GM21367 (cell line): ENCODE data around the gene GOLPH3.
"Not testable (repeated sequence)": the region's sequence is repeated elsewhere in the genome, so short reads cannot be mapped to it uniquely, and the experiment has no call there.

Experiments used
- ATAC-seq: cut with Tn5 transposase; IDR thresholded peaks from one replicate; pipeline ENCODE4 v1.9.1; 2021; ENCODE audit not compliant: unreplicated experiment

GOLPH3 gene

DNA sequence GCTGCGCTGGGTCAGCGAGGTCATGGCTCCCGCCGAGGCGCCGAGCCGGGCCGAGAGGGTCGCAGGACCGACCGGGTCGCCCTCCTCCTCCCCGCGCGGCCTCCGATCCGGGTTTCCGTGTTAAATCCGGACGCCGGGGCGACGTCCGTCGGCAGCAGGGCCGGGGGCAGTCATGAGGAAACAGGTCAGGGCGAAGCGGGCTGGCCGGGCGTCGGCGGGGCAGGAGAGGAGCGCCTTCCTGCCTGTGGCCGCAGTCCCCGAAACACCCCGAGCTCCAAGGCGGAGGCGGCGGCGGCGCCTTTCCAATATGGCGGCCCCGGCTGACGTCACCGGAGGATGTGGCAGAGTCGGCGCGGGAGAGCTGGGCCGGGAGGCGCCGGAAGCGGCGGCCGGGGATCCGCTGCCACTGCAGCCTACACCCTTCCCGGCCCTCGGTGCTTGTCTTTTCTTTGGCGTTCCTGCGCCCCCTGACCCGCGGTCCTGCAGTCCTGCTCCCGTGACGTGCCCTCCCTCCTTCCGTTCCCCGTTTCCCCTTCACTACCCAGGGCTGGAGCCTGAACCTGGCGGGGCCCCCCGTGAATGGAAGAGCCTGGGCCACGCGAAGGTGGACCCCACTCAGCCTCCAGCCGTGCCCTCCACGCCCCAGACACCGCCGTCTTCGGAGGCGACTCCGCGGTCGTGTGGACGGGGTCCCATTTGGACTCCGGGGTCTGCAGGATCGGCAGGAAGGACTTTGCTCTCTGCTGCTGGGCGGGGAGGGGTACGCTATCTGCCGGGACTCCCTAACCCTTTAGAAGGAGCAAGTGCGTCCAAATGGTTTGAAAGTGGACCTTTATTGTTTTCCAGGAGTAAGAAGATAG lies at the start of gene GOLPH3:
Gene GOLPH3 (minus strand): TSS at position 309 of the 860 bp plus-strand sequence. CDS start 285 bp downstream, at position 24.
- ATAC-seq, result peak; percentile 76

DNA sequence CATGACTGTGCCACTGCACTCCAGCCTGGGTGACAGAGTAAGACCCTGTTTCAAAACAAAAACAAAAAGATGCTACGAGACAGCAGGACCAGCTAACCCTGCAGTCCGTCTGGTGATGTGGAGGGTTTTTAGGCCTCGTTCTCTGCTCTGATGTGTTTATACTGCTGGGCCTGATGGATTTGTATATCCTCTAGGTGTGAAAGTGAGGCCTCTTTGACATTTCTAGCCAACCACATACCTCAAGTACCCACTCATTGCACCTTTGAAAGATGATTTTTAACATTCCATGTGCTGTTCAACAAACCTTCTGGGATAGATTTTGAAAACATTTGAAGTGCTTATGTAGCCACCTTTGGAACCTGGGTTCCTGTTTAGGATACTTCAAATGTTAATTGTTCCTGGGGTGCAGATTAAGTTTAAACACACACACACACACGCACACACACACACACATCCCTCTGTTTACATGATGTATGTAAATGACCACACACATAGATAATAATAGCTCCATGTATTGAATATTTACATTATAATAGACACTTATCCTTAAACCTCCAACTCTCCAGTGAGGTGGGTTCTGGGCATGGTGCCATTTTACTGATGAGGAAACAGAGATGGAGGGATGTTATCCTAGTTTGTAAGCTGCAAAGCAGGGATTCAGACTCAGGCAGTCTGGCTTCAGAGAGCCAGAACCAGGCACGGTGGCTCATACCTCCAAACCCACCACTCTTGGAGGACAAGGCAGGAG lies 48.8 kb upstream of the GOLPH3 start:
- no peak for ATAC-seq

DNA sequence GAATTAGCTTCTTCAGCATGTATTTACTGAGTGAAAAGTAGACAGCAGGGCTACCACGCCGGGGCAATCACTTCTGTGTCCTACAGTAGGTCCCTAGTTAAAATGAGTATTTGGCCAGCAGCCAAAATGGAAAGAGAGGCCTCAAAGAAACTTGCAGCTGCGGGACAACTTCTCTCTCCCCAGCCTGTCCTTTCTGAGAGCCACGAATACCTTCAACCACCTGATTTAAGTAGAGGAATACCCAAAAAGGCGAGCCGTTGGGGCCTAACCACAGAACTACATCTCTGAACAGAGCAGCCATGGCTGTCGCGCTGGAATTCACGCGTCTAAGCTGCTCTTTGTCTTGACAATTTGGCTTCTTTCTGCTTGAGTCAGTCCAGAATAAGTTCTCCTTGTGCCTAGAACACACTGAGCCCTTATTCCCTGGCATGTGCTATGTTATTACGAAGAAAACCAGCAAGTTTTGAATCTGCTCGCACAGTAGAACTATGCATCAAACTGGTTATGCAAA lies 43.8 kb upstream of the GOLPH3 start:
- no peak for ATAC-seq

DNA sequence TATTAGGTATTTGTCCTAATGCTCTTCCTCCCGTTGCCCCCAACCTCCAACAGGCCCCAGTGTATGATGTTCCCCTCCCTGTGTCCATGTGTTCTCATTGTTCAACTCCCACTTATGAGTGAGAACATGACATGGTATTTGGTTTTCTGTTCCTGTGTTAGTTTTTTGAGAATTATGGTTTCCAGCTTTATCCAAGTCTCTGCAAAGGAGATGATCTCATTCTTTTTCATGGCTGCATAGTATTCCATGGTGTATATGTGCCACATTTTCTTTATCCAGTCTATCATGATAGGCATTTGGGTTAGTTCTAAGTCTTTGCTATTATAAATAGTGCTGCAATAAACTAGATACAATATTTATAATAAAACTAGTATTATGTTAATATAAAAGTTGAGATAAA lies 40.2 kb upstream of the GOLPH3 start:
- ATAC-seq, result not testable (repeated sequence)

DNA sequence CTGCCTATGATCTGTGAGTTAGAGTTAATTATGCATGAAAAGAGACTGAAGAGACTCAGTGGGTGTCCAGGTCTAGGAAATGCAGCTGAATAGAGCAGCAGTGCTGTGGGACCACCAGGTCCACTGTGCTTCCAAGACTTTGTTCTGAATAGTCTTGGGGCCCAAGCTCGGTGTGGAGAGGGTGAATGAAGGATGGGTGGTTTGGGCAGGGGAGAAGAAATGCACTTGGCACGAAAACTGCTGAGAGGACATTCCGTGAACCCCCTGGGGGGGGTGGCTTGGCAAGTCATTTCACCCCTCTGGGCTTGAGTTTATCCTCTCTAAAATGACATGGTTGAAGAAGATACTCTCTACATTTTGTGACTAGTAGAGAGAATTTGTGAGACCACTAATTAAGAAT lies 36.0 kb upstream of the GOLPH3 start:
- no peak for ATAC-seq

DNA sequence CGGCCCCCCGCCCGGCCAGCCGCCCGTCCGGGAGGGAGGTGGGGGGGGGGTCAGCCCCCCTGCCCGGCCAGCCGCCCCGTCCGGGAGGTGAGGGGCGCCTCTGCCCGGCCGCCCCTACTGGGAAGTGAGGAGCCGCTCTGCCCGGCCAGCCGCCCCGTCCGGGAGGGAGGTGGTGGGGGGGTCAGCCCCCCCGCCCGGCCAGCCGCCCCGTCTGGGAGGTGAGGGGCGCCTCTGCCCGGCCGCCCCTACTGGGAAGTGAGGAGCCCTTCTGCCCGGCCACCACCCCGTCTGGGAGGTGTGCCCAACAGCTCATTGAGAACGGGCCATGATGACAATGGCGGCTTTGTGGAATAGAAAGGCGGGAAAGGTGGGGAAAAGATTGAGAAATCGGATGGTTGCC lies 34.7 kb upstream of the GOLPH3 start:
- ATAC-seq, result not testable (repeated sequence)

DNA sequence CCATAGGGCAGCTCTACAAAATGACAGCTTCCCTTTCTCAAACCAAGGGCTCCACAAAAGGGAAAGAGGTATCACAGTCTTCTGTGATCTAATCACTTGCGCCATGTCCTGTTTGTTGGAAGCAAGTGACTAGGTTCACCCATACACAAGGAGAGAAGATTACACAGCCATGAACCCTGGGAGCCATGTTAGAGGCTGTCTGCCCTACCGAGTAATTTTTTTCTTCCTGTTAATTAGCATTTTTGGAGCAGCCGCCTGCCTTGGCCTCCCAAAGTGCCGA lies 33.2 kb upstream of the GOLPH3 start:
- ATAC-seq, result no peak

DNA sequence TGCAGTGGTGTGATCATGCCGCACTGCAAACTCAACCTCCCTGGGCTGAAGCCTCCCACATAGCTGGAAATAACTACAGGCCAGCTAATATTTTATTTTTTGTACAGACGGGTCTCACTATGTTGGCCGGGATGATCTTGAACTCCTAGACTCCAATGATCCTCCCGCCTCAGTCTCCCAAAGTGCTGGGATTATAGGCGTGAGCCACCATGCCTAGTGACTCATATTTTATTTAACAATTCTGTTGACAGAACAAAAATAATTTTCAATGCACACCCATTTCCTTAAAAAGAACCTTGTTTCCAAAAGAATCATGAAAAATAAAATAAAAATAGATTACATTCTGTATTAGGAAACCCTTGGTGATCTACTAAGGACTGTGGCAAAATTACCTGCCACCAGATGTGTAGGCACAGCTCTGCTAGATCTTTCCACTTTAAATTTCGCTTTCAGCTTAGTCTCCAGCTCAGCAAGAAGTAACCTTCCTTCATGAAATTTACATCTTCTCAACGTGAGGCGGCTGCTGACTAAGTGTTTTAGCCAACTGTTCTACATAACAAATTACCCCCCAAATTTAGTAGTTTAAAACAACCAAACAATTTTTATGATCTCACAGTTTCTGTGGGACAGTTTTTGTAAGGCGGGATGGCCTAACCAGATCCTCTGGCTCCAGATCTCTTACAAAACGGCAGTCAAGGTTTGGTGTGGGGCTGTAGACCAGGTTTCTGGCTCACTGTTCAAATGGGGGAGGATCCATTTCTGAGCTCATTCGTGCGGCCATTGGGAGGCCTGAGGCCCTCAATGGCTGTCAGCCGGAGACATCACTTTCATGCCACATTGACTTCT lies 32.6 kb upstream of the GOLPH3 start:
- ATAC-seq, result peak; percentile 41

DNA sequence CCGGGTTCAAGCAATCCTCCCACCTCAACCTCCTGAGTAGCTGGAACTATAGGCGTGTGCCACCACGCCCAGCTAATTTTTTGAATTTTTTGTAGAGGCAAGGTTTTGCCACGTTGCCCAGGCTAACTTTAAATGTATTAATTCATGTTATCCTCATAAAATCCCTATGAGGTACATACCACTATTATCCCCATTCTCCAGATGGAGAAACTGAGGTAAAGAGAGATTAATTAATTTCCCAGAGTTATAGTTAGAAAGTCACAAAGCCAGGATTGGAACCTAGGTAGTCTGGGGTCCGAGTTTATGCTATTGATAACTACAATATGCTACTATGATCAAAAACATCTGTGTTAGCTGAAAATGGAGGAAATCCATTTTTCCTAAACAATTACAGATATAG lies 31.9 kb upstream of the GOLPH3 start:
- ATAC-seq, result no peak

DNA sequence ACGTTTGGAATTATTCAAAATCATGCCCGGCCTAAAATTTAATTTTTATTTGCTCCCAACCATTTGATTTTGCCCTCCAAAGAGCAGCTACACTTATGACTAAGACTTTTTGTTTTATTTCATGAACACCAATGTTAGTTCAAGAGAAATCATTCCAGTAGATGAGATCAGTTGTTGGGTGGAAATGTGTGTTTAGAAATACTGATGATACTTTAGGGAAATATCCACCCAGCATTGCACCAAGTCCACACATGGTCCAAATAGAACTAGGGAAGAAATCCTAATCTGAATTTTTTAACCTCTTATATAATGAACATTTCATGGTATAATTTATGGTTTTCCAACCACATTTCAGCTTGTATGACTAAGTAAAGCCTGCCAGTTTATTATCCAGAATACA lies 28.3 kb upstream of the GOLPH3 start:
- no peak for ATAC-seq

DNA sequence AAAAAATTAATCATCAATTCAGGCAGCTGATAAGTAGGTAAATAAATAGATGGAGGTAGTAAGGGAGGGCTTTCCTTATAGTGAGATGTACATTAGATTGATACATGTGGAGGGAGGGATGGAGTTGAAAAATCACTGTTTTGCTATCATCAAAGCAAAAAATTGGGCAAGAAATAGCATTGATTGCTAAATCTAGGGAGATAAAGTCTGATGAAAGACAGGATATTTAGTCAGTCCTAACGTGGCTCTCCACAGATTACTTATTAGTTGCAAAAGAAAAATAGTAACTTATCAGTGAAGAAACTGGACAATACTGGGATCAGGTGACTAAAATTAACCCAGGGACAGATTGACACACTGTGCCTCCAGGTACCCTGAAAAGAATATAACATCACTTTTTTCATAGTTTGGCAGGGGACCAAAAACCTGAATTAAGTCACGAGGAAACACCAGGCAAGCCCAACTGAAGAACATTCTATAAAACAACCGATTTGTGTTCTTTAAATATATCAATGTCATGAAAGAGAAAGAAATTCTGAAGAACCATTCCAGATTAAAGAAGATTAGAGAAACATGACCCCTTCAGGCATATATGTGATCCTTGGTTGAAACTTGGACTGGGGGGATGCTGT lies 27.1 kb upstream of the GOLPH3 start:
- ATAC-seq, result no peak

DNA sequence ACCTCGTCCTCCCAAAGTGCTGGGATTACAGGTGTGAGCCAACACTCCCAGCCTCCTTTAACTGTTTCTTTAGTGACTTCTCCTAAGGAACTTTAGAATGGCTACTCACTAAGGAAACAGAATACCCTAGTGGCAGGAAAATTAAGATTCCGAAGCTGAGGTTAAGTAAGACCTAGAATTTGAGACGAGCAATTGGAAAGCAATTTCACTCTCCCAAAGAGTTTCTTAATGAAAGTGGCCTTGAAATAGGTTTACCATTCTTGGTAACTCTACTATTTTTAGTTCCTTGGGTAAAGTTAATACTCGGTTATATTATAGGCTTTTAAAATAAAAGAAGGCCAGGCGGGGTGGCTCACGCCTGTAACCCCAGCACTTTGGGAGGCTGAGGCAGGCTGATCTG lies 22.9 kb upstream of the GOLPH3 start:
- ATAC-seq, result no peak

DNA sequence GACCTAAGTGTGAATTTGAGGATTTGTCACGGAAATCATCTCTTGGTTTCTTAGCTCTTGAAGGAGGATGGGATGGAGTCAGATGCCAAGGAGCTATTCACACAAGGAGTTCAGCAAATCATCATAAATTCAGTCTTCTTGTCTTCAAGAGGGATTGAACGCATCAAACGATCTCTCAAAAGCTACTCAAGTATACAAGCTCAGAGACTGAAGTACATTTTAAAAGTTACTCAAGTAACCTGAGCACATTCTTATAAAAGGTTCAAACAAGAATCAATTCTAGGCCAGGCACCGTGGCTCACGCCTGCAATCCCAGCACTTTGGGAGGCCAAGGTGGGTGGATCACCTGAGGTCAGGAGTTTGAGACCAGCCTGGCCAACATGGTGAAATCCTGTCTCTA lies 21.1 kb upstream of the GOLPH3 start:
- ATAC-seq, result no peak

DNA sequence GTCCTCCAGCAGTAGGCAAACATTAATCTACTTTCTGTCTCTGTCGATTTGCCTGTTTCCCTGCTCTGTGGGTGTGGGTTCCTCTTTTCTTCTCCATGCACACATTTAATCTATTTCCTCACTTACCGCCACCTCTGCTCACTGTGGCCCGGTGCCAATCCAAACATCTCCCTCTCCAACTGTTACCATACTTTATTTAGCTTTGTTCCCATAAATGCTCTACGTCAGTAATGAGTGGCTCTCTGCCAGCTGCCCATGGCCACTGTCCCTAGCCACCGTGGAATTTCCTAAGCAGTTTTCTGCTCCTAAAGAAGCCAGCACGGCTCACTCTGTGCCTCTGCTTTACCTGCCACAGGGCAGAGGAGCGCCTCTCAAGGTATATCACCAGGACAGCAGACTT lies 19.5 kb upstream of the GOLPH3 start:
- peak; percentile 70 for ATAC-seq

DNA sequence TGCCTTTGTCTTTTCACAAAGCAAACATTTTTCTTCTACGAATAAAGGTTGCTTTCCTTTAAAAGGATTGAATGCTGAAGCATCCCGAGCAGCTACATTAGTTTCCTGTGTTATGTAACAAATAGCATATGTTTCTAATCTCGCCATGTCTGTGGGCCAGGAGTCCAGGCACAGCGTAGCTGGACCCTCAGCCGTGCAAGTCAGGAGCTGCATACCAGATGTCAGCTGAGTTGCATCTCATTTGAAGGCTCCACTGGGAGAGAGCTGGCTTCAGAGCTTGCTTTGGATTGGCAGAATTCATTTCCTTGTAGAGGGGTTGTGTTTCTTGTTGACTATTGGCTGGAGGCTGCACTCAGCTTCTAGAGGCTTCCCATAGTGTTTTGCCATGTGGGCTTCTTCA lies 16.0 kb upstream of the GOLPH3 start:
- ATAC-seq, result no peak

DNA sequence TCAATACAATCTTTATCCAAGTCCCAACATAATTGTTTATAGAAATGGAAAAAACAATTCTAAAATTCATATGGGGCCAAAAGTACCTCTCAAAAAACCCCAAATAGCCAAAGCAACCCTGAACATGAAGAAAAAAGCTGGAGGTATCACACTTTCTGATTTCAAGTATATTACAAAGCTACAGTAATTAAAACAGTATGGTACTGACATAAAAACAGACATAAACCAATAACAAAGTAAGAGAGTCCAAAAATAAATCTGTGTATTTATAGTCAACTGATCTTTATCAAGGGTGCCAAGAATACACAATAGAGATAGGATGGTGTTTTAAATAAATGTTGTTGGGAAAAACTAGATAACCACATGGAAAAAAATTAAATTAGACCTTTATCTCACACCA lies 13.6 kb upstream of the GOLPH3 start:
- ATAC-seq, result no peak

DNA sequence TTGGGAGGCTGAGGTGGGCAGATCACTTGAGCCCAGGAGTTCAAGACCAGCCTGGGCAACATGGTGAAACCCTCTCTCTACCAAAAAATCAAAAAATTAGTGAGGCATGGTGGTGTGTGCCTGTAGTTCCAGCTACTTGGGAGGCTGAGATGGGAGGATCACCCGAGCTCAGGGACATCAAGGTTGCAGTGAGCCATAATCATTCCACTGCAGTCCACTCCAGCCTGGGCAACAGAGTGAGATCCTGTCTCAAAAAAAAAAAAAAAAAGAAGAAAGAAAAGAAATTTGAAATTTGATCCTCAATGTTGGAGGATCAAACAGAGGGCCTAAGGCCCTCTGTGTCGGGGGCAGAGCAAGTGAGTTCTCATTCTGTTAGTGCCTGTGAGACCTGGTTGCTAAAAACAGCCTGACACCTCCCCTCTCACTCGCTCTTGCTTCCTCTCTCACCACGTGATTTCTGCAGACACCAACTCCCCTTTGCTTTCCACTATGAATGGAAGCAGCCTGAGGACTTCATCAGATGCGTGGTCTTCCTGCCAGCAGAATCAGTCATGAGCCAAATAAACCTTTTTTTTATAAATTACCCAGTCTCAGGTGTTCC lies 8.4 kb upstream of the GOLPH3 start:
- ATAC-seq, result peak; percentile 76

DNA sequence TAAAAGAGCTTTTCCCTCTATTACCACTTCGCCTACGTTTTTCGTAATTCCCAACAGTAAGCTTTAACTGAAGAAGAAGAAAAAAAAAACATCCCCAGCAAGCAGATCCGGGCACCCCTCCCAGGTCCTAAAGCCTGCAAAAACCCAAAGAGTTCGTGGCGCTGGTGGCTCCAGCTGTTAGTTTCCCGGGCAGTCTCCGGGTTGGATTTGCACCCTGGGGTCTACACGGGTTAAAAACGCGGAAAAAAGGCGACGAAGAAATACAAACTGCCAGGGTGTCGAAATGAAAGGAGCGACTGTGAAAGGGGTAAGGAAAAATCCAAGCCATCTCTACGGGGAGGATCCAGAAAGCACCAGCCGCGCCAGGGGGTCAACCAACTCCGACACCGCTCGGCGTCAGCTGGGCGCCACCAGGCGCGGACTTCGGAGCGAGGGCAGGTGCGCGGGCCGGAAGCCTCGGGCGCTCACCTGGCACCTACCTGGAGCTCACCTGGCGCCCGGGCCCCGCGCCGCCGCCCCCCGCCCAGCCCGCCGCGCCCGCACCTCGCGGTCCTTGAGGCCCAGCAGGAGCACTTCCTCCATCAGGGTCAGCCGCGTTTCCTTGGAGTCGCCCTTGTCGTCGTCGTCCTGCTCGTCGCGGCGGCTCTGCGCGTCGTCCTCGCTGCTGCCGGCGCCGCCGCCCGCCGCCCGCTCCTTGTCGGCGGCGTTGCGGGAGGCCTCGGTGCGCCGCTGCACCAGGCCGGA lies 680 bp downstream of the GOLPH3 start:
- peak; percentile 11 for ATAC-seq

DNA sequence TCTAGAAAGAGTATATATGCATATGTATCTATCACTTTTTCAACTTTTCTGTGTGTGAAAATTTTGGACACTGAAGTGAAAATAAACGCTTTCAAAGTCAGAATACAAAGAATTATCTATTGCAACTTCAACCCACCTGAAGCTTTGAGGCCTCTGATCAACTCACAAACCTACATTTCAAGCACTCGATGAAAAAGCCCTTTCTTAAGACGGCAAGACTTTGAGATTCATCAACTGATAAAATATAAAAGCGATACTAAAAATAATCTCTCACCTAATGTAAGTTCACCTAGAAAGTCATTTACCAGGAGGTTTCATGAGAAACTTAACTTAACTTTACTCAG lies 1.2 kb downstream of the GOLPH3 start:
- no peak for ATAC-seq
